A673 (cell line): ENCODE data around the gene CDH23.

Source experiments
- CTCF ChIP-seq: fragments of 300-800, 200-600 bp; sonication (generic); conservative IDR thresholded peaks from 2 replicates; pipeline ENCODE4 v1.5.1; 2017; ENCODE audit warnings: low read depth, mild to moderate bottlenecking, antibody characterized with exemption, low read length, moderate library complexity, mixed read lengths
- EZH2 ChIP-seq: fragments of 200-600 bp; sonication (generic); IDR thresholded peaks from 2 replicates; pipeline ENCODE4 v1.6.1; 2017; ENCODE audit warnings: borderline replicate concordance, low read depth, mild to moderate bottlenecking, mixed read lengths, antibody characterized with exemption, low read length; ENCODE audit not compliant: poor library complexity, severe bottlenecking

- no peak for TF ChIP-seq CTCF
- TF ChIP-seq EZH2, result no peak
These were observed 398.5 kb downstream of the CDH23 start for GRCh38 chr10:71795248-71795647.
